ENCODE measurements around the gene AP3B1.

AP3B1 gene

DNA sequence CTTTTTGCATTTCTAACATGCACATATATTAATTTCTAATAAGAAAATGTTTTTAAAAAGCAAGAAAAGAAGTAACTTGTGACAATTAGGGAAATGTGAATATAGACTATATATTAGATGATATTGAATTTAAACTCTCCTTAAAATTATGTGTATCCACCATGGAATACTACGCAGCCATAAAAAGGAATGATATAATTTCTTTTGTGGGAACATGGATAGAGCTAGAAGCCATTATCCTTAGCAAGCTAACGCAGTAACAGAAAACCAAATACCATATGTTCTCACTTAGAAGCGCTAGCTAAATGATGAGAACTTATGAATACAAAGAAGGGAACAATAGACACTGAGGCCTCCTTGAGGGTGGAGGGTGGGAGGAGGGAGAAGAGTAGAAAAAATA is 23.8 kb upstream of the AP3B1 start:
- Histone ChIP-seq H3K4me1 (ENCODE audit: insufficient read depth, low read length) (peaks cover 5% of the 10 kb centered on the region; the same call in 1 of the 2 replicates), H3K9ac (ENCODE audit: low read depth, low read length) (no peak overlapping the region), H3K36me3 (ENCODE audit: insufficient read depth, low read length) (no peaks in the 10 kb centered on the region), H3K9me3 (ENCODE audit: control insufficient read depth, insufficient read depth, low read length) (peaks cover 3% of the 10 kb centered on the region; the same call in 1 of the 2 replicates)

- Histone ChIP-seq H3K9me3 (ENCODE audit: control insufficient read depth, insufficient read depth, low read length) (peaks cover 3% of the 10 kb centered on the region; the same call in 1 of the 2 replicates), H3K9ac (ENCODE audit: low read depth, low read length) (no peak overlapping the region), H3K36me3 (ENCODE audit: insufficient read depth, low read length) (no peaks in the 10 kb centered on the region)
Measured at GRCh38 chr5:78317515-78317914, 23.0 kb upstream of the AP3B1 start.

DNA sequence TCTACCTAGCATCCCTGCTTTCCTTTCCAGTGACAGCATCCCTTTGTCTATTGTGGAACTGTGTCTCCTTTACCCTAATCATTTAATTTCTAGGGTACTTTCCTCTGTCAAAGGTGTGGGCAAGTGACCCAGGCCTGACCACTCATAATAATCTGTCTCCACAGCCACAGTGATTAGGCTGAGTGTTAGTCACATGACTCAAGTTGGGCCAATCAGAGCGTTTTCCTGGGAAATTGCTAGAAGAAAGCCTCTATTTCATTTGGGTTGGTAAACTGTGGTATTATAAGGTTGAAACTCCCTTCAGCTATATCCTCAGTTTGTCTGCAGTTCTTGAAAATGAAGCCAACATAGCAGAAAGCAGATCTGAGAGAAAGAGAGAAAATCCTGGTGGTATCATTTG is 14.2 kb upstream of the AP3B1 start:
- no peaks in the 10 kb centered on the region for H3K4me1 ChIP-seq (ENCODE audit: insufficient read depth, low read length)
- H3K9ac ChIP-seq (ENCODE audit: low read depth, low read length): no peak overlapping the region
- H3K36me3 ChIP-seq (ENCODE audit: insufficient read depth, low read length): no peaks in the 10 kb centered on the region
- no peaks in the 10 kb centered on the region for H3K9me3 ChIP-seq (ENCODE audit: control insufficient read depth, insufficient read depth, low read length)

More at GRCh38 chr5:78317515-78317914, 23.0 kb upstream of the AP3B1 start:
- peaks cover 5% of the 10 kb centered on the region; the same call in 1 of the 2 replicates for H3K4me1 ChIP-seq (ENCODE audit: insufficient read depth, low read length)

GRCh38 chr5:78300464-78301045 is 6.1 kb upstream of the AP3B1 start:
- Histone ChIP-seq H3K9ac (ENCODE audit: low read depth, low read length) (no peak overlapping the region), H3K4me1 (ENCODE audit: insufficient read depth, low read length) (no peaks in the 10 kb centered on the region), H3K36me3 (ENCODE audit: insufficient read depth, low read length) (no peaks in the 10 kb centered on the region), H3K9me3 (ENCODE audit: control insufficient read depth, insufficient read depth, low read length) (no peaks in the 10 kb centered on the region)

DNA sequence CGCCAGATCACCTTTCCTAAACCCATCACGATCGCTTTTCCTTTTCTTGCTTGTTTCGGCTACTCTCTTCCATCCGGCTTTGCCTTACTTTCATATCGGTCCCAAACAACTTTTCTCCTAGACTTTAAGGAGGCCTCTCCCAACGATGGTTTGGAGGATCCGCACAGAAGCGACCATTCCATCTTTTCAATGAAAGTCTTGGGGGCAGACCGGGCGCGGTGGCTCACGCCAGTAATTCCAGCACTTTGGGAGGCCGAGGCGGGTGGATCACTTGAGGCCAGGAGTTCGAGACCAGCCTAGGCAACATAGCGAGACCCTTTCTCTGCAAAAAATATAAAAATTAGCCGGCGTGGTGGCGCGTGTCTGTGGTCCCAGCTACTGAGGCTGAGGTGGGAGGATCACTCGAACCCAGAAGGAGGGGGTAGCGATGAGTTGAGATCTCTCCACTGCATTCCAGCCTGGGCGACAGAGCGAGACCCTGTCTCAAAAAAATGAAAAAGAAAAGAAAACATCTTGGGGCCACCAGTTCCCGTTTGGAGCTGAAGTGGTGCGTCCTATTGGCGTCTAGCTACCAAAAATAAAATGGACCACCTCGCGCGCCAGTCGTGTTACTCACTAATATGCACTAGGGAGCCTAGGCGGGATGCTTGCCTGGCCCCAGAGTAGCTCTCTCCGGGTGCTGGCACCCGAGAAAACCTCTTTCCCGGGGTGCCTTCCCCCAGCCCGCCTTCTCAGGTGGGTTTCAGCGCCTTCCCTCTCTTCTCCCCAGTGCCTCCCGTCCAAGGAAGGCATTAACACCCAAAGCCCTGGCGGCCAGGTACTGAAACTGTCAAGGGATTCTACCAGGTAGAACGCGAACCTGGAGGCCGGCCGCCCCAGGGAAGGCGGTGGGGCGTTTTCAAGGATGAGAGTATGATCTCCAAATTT is 800 bp upstream of the AP3B1 start:
- Histone ChIP-seq H3K9ac (ENCODE audit: low read depth, low read length) (peak overlapping the region; percentile 94), H3K36me3 (ENCODE audit: insufficient read depth, low read length) (no peaks in the 10 kb centered on the region), H3K4me1 (ENCODE audit: insufficient read depth, low read length) (no peaks in the 10 kb centered on the region), H3K9me3 (ENCODE audit: control insufficient read depth, insufficient read depth, low read length) (no peaks in the 10 kb centered on the region)

DNA sequence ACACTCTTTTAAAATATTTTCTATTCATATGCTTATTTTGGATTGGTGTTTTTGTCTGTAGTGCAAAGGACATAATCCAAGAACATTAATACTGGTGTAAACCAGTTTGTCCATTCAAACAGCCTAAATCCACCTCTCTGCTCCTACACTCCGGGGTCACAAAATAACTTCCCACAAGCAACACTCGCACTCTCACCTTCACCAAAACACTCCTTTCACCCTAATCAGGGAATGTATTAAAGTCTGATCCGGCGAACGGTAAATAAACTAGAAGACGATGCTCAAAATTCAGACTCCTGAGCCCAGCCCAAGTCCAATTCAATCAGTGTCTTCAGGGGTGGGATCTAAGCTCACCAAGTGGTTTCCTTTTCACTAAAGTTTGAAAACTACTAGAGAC is 649 bp downstream of the AP3B1 start:
- Histone ChIP-seq H3K4me1 (ENCODE audit: insufficient read depth, low read length) (peaks cover 7% of the 10 kb centered on the region; the same call in 1 of the 2 replicates), H3K9ac (ENCODE audit: low read depth, low read length) (peak overlapping the region; percentile 94), H3K9me3 (ENCODE audit: control insufficient read depth, insufficient read depth, low read length) (no peaks in the 10 kb centered on the region), H3K36me3 (ENCODE audit: insufficient read depth, low read length) (no peaks in the 10 kb centered on the region)

GRCh38 chr5:78291687-78292086 is 2.8 kb downstream of the AP3B1 start:
- H3K9ac ChIP-seq (ENCODE audit: low read depth, low read length): no peak overlapping the region
- no peaks in the 10 kb centered on the region for H3K9me3 ChIP-seq (ENCODE audit: control insufficient read depth, insufficient read depth, low read length)
- peaks cover 17% of the 10 kb centered on the region; the same call in 1 of the 2 replicates for H3K4me1 ChIP-seq (ENCODE audit: insufficient read depth, low read length)
- H3K36me3 ChIP-seq (ENCODE audit: insufficient read depth, low read length): no peaks in the 10 kb centered on the region

DNA sequence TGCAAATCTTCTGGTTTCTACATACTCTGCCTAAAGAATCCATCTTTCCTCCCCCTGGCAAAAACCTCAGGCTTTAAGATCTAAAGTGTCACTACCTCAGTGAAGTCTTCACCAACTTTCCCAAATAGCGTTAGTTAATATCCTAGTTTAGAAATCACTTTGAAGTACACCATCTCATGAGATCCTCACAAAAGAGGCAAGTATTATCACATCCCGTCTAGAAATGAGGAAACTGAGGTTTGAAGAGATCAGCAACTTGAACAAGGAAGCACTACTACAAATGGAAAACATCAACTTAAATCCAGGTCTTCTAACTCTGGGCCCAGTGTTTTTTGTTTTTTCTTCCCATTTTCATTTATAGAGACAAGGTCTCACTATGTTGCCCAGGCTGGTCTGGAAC is 4.6 kb downstream of the AP3B1 start:
- H3K4me1 ChIP-seq (ENCODE audit: insufficient read depth, low read length): peaks cover 17% of the 10 kb centered on the region
- no peaks in the 10 kb centered on the region for H3K9me3 ChIP-seq (ENCODE audit: control insufficient read depth, insufficient read depth, low read length)
- no peak overlapping the region for H3K9ac ChIP-seq (ENCODE audit: low read depth, low read length)
- no peaks in the 10 kb centered on the region for H3K36me3 ChIP-seq (ENCODE audit: insufficient read depth, low read length)

GRCh38 chr5:78288246-78288645 is 6.3 kb downstream of the AP3B1 start:
- Histone ChIP-seq H3K9me3 (ENCODE audit: control insufficient read depth, insufficient read depth, low read length) (no peaks in the 10 kb centered on the region), H3K36me3 (ENCODE audit: insufficient read depth, low read length) (no peaks in the 10 kb centered on the region), H3K9ac (ENCODE audit: low read depth, low read length) (no peak overlapping the region), H3K4me1 (ENCODE audit: insufficient read depth, low read length) (peaks cover 17% of the 10 kb centered on the region)

DNA sequence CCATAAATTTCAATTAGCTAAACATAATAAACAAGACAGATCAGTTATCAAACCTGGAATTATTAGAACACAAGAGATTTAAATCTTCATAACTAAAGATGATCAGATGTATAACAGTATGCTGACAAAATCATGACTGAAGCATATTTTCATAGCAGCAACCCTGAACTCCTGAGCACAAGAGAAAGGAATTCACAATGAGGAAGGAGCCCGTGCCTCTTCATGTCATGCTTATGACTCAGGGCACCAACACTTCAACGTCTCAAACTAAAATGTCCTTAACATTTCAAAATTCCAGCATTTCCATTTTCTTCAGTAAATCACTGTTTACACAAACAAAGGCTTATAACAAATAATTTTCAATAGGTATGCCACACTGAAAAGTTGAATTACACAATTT is 6.7 kb downstream of the AP3B1 start:
- no peaks in the 10 kb centered on the region for H3K36me3 ChIP-seq (ENCODE audit: insufficient read depth, low read length)
- H3K9me3 ChIP-seq (ENCODE audit: control insufficient read depth, insufficient read depth, low read length): no peaks in the 10 kb centered on the region
- no peak overlapping the region for H3K9ac ChIP-seq (ENCODE audit: low read depth, low read length)
- H3K4me1 ChIP-seq (ENCODE audit: insufficient read depth, low read length): peaks cover 17% of the 10 kb centered on the region

DNA sequence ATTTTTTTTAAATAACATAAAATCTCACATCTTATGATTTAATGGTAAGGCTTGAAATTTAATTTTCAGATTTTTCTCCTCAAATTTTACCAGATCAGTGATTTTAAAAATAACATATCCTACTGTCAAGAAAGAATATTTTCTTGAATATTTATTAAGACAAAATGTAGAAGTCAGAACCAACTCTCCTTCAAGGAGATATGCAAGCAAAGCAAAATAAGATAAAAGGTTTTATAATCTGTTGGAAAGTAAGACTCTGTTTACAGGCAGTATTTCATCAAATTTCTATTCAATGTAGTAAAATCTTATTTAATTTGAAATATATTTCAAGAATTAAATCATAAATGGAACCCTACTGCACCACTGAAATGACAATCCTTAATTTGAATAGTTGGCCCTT is 7.3 kb downstream of the AP3B1 start:
- Histone ChIP-seq H3K4me1 (ENCODE audit: insufficient read depth, low read length) (peaks cover 17% of the 10 kb centered on the region), H3K36me3 (ENCODE audit: insufficient read depth, low read length) (no peaks in the 10 kb centered on the region), H3K9me3 (ENCODE audit: control insufficient read depth, insufficient read depth, low read length) (no peaks in the 10 kb centered on the region), H3K9ac (ENCODE audit: low read depth, low read length) (no peak overlapping the region)

DNA sequence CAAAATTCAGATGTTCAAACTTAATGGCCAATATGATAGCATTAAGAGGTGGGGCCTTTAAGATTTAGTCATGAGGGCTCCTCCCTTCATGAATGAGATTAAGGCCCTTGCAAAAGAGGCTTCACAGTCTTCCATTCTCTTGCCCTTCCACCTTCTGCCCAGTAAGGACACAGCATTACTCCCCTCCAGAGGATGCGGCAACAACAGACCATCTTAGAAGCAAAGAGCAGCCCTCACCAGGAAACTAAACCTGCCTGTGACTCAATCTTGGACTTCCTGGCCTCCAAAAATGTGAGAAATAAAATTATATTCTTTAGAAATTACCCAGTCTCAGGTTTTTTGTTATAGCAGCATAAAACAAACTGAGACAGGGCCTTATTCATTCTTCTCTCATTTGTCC is 8.2 kb downstream of the AP3B1 start:
- H3K4me1 ChIP-seq (ENCODE audit: insufficient read depth, low read length): peaks cover 17% of the 10 kb centered on the region
- no peaks in the 10 kb centered on the region for H3K9me3 ChIP-seq (ENCODE audit: control insufficient read depth, insufficient read depth, low read length)
- no peak overlapping the region for H3K9ac ChIP-seq (ENCODE audit: low read depth, low read length)
- H3K36me3 ChIP-seq (ENCODE audit: insufficient read depth, low read length): no peaks in the 10 kb centered on the region

- no peak overlapping the region for H3K9ac ChIP-seq (ENCODE audit: low read depth, low read length)
- H3K36me3 ChIP-seq (ENCODE audit: insufficient read depth, low read length): no peaks in the 10 kb centered on the region
- H3K9me3 ChIP-seq (ENCODE audit: control insufficient read depth, insufficient read depth, low read length): no peaks in the 10 kb centered on the region
- H3K4me1 ChIP-seq (ENCODE audit: insufficient read depth, low read length): peaks cover 10% of the 10 kb centered on the region
Measured at GRCh38 chr5:78283802-78284201, 10.7 kb downstream of the AP3B1 start.

GRCh38 chr5:78283105-78283504 is 11.4 kb downstream of the AP3B1 start:
- H3K9ac ChIP-seq (ENCODE audit: low read depth, low read length): no peak overlapping the region
- H3K4me1 ChIP-seq (ENCODE audit: insufficient read depth, low read length): peaks cover 5% of the 10 kb centered on the region
- no peaks in the 10 kb centered on the region for H3K9me3 ChIP-seq (ENCODE audit: control insufficient read depth, insufficient read depth, low read length)
- H3K36me3 ChIP-seq (ENCODE audit: insufficient read depth, low read length): no peaks in the 10 kb centered on the region

DNA sequence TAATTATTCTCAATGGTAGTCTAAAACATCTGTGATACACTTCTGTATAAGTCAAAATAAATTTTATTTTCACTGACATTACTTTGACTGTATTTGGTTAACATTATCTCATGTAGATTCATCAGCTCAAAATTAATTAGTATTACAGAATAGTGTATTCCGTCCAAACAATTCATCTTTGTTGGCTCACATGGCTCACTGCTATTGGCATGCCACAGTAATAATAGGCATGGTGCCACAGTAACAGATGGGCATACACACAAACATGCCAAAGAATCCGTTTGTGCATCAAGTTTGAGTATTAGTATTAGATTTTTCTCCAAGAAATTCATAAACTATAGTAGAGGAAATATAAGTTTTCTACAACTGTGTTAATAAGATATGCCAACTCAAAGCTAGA is 14.2 kb downstream of the AP3B1 start:
- no peaks in the 10 kb centered on the region for H3K36me3 ChIP-seq (ENCODE audit: insufficient read depth, low read length)

More for the DNA sequence above, 14.2 kb downstream of the AP3B1 start:
- Histone ChIP-seq H3K9me3 (ENCODE audit: control insufficient read depth, insufficient read depth, low read length) (no peaks in the 10 kb centered on the region), H3K9ac (ENCODE audit: low read depth, low read length) (no peak overlapping the region), H3K4me1 (ENCODE audit: insufficient read depth, low read length) (no peaks in the 10 kb centered on the region)
